PC-3 (cell line): Measurements from ENCODE around the gene CD163L1. TPM values are rescaled to one million over a fixed set of nuclear protein-coding genes. Genes with fewer than 3 reads are reported as not detected.

Experiments used
- ATAC-seq: fragments of 200-7000 bp; cut with Tn5 transposase; 2 replicates; pipeline ENCODE4 v1.9.1; 2020; ENCODE audit warnings: mild to moderate bottlenecking, moderate library complexity
- BruUV-seq: library from RNA; stranded (reverse); fragments of 400-500 nt; replicated peaks from 2 replicates; lab custom pipeline; 2021; lab: Mats Ljungman, UMichigan
- CTCF ChIA-PET: fragments of 300-600 bp; sonication (Branson Sonifier 250); formaldehyde crosslinking; loops from one replicate; lab custom pipeline; 2022; ENCODE audit warnings: antibody characterized with exemption; lab: Charles Lee
- POLR2A ChIA-PET: fragments of 300-600 bp; sonication (Branson Sonifier 250); formaldehyde crosslinking; loops from one replicate; lab custom pipeline; 2022; ENCODE audit warnings: antibody characterized with exemption; ENCODE audit not compliant: unreplicated experiment; lab: Charles Lee
- DNase-seq: peaks from one replicate; pipeline ENCODE4 v3.0.0-alpha.2; 2015
- H2AFZ ChIP-seq: fragments of 300-600 bp; sonication (generic); 2 replicates; pipeline ENCODE4 v1.6.0; 2016; ENCODE audit warnings: antibody characterized with exemption, low read length
- H3F3A ChIP-seq: fragments of 300-600 bp; sonication (generic); one replicate; pipeline ENCODE4 v1.6.0; 2017; ENCODE audit warnings: antibody characterized with exemption, low read length, control low read depth, mild to moderate bottlenecking; ENCODE audit not compliant: unreplicated experiment
- H3K27ac ChIP-seq: fragments of 300-600 bp; sonication (generic); 2 replicates; pipeline ENCODE4 v1.5.1; 2016; ENCODE audit warnings: mild to moderate bottlenecking, low read length
- H3K27me3 ChIP-seq: fragments of 300-600 bp; sonication (generic); 2 replicates; pipeline ENCODE4 v1.6.1; 2016; ENCODE audit warnings: low read length, mixed read lengths
- H3K36me3 ChIP-seq: fragments of 300-600 bp; sonication (generic); 2 replicates; pipeline ENCODE4 v1.6.1; 2016; ENCODE audit warnings: low read depth, mixed run types, low read length, mixed read lengths
- H3K4me1 ChIP-seq: fragments of 300-600 bp; sonication (generic); 2 replicates; pipeline ENCODE4 v1.5.1; 2016; ENCODE audit warnings: low read length; ENCODE audit not compliant: insufficient read depth
- H3K4me2 ChIP-seq: fragments of 300-600 bp; sonication (generic); 2 replicates; pipeline ENCODE4 v1.6.0; 2016; ENCODE audit warnings: low read length
- H3K4me3 ChIP-seq: fragments of 300-600 bp; sonication (generic); 2 replicates; pipeline ENCODE4 v1.5.1; 2016; ENCODE audit warnings: mild to moderate bottlenecking, low read length, mixed read lengths
- H3K79me2 ChIP-seq: fragments of 300-600 bp; sonication (generic); 2 replicates; pipeline ENCODE4 v1.6.1; 2017; ENCODE audit warnings: low read length, mixed read lengths
- H3K9ac ChIP-seq: fragments of 300-600 bp; sonication (generic); 2 replicates; pipeline ENCODE4 v1.6.0; 2016; ENCODE audit warnings: mild to moderate bottlenecking, low read length
- H3K9me2 ChIP-seq: fragments of 300-600 bp; sonication (generic); replicated peaks from 2 replicates; pipeline ENCODE4 v1.6.1; 2016; ENCODE audit warnings: mixed run types, low read length, mixed read lengths
- H3K9me3 ChIP-seq: fragments of 300-600 bp; sonication (generic); 2 replicates; pipeline ENCODE4 v1.6.1; 2016; ENCODE audit warnings: low read length, mixed read lengths
- H4K20me1 ChIP-seq: fragments of 300-600 bp; sonication (generic); 2 replicates; pipeline ENCODE4 v1.6.1; 2016; ENCODE audit warnings: low read length, mixed read lengths
- EZH2 ChIP-seq: fragments of 300-600 bp; sonication (generic); IDR thresholded peaks from one replicate; pipeline ENCODE4 v1.6.1; 2017; ENCODE audit warnings: antibody characterized with exemption, mild to moderate bottlenecking, low read length; ENCODE audit not compliant: unreplicated experiment
- EZH2phosphoT487 ChIP-seq: fragments of 300-600 bp; sonication (generic); IDR thresholded peaks from 2 replicates; pipeline ENCODE4 v1.6.1; 2018; ENCODE audit warnings: mild to moderate bottlenecking, antibody characterized with exemption, low read length, borderline replicate concordance
- intact Hi-C: fragments of 100-400 bp; cut with micrococcal nuclease; formaldehyde crosslinking; loops from 2 replicates; pipeline ENCODE4 v1.9.0; 2023
- total RNA-seq: library from RNA; depleted of rRNA; stranded (reverse); fragments of >200 nt; gene quantifications from 2 replicates; pipeline ENCODE4 v1.2.3, GENCODE V29; 2014
- TF ChIP-seq, protein P1 (sequence below): fragments of 300-600 bp; sonication (generic); conservative IDR thresholded peaks from 2 replicates; pipeline ENCODE4 v1.5.1; 2017; ENCODE audit warnings: antibody characterized with exemption, low read depth, mild to moderate bottlenecking, low read length

The CD163L1 gene
- total RNA-seq, 1 experiment from 2014 or later: 0.66 TPM

DNA sequence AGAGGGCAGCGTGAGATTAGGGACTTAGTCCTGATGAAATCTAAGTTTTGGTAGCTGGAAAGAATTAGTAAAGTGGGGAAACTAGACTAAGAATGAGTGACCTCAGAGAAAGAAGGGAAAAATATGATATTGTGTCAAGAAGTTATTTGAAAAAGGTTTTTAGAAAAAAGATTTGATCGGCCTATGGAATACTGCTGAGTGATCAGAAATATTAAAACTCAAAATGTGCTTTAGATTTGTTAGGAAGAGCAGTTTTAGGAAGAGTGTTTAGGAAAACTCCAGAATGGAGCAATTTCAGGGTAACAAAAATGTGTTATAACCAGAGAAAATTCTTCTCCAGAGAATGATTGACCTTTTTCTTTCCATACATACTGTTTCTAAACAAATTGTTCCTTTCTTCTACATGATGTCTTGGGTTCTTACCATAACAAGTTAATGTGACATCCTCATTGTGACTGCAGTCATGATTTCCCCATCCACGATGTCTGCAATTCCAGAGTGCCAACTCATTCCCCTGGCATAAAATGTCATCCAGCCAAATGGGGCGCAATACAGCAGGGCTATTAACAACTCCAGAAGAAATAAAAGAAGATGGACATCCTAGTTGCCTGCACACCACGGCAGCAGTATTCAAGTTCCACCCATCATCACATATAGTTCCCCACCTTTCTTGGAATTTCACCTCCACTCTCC lies 11.8 kb downstream of the CD163L1 start:
- Histone ChIP-seq H3K79me2 (no peaks in the 10 kb centered on the region), H4K20me1 (no peaks in the 10 kb centered on the region), H3K27ac (no peak overlapping the region), H3K4me3 (no peak overlapping the region), H3K9ac (no peak overlapping the region), H3K4me1 (no peaks in the 10 kb centered on the region), H3K4me2 (no peak overlapping the region), H2AFZ (no peak overlapping the region), H3K36me3 (no peaks in the 10 kb centered on the region), H3F3A (no peaks in the 10 kb centered on the region), H3K9me3 (no peaks in the 10 kb centered on the region), H3K27me3 (peaks cover 5% of the 10 kb centered on the region; the same call in 1 of the 2 replicates), H3K9me2 (no peaks in the 10 kb centered on the region)
- BruUV-seq: no TSS peak
- ATAC-seq: no peak
- CTCF ChIA-PET: no interaction called here
- TF ChIP-seq EZH2: no peak
- TF ChIP-seq EZH2phosphoT487: no peak
- TF ChIP-seq, protein P1, sequence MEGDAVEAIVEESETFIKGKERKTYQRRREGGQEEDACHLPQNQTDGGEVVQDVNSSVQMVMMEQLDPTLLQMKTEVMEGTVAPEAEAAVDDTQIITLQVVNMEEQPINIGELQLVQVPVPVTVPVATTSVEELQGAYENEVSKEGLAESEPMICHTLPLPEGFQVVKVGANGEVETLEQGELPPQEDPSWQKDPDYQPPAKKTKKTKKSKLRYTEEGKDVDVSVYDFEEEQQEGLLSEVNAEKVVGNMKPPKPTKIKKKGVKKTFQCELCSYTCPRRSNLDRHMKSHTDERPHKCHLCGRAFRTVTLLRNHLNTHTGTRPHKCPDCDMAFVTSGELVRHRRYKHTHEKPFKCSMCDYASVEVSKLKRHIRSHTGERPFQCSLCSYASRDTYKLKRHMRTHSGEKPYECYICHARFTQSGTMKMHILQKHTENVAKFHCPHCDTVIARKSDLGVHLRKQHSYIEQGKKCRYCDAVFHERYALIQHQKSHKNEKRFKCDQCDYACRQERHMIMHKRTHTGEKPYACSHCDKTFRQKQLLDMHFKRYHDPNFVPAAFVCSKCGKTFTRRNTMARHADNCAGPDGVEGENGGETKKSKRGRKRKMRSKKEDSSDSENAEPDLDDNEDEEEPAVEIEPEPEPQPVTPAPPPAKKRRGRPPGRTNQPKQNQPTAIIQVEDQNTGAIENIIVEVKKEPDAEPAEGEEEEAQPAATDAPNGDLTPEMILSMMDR: no peak
- no peak for DNase-seq
- POLR2A ChIA-PET: no interaction called here
- intact Hi-C loops: no loop called here

DNA sequence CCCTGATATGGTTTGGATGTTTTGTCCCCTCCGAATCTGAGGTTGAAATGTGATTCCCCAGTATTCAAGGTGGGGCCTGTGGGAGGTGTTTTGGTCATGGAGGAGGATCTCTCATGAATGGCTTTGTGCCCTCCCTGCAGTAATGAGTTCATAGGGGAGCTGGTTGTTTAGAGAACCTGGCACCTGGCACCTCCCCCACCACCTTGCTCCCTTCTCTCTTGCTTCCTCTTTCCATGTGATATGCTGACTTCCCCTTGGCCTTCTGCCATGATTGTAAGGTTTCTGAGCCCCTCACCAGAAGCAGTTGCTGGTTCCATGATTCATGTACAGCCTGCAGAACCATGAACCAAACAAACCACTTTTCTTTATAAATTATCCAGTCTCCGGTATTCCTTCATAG lies 32.6 kb downstream of the CD163L1 start:
- DNase-seq: no peak
- no peaks in the 10 kb centered on the region for H3K9me3 ChIP-seq
- intact Hi-C loops: no loop called here
- no peaks in the 10 kb centered on the region for H3K4me1 ChIP-seq
- BruUV-seq: no TSS peak
- peaks cover 33% of the 10 kb centered on the region for H3K27me3 ChIP-seq
- no peaks in the 10 kb centered on the region for H4K20me1 ChIP-seq
- ATAC-seq: no peak
- no peaks in the 10 kb centered on the region for H3F3A ChIP-seq
- no peaks in the 10 kb centered on the region for H3K36me3 ChIP-seq
- no peak overlapping the region for H3K4me3 ChIP-seq
- H2AFZ ChIP-seq: no peak overlapping the region
- no peak overlapping the region for H3K4me2 ChIP-seq
- TF ChIP-seq EZH2phosphoT487 (no peak), EZH2 (no peak)
- TF ChIP-seq, protein P1: no peak
- ChIA-PET POLR2A (no interaction called here), CTCF (no interaction called here)
- H3K27ac ChIP-seq: no peak overlapping the region
- H3K79me2 ChIP-seq: no peaks in the 10 kb centered on the region
- no peak overlapping the region for H3K9ac ChIP-seq
- H3K9me2 ChIP-seq: no peaks in the 10 kb centered on the region

DNA sequence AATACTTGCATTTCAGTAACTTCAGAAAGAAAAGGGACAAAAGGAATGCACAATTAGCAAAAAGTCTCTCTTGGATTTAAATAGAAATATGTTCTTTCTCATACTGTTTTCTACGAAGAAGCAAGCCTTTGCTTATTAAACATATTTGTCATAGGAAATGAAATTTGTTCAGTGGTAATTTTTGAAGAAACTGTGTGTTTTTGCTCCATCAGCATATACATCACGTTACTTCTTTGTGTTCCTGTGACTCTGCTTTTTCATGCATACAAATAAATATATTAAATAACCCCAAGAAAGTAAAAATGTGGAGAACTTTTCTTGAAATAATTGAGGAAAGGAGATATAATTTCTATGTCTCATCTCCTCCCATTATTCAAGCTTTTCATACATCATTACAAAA lies 39.7 kb downstream of the CD163L1 start:
- Histone ChIP-seq H3K36me3 (no peaks in the 10 kb centered on the region), H3F3A (no peaks in the 10 kb centered on the region), H3K9me2 (no peaks in the 10 kb centered on the region), H3K9me3 (no peaks in the 10 kb centered on the region), H3K4me3 (no peak overlapping the region), H3K79me2 (no peaks in the 10 kb centered on the region), H3K9ac (no peak overlapping the region), H3K4me1 (no peaks in the 10 kb centered on the region), H3K27me3 (peaks cover 43% of the 10 kb centered on the region), H3K4me2 (no peak overlapping the region), H2AFZ (no peak overlapping the region), H4K20me1 (no peaks in the 10 kb centered on the region), H3K27ac (no peak overlapping the region)
- TF ChIP-seq, protein P1: no peak
- TF ChIP-seq EZH2phosphoT487: no peak
- ChIA-PET POLR2A (no interaction called here), CTCF (no interaction called here)
- intact Hi-C loops: no loop called here
- no TSS peak for BruUV-seq
- no peak for ATAC-seq
- no peak for DNase-seq
